Fibroblast of gingiva (primary cell): ENCODE measurements around the gene IMPACT.
A peak's percentile ranks its signal among the peaks of the same experiment; 100 is the strongest.

Source experiments
- DNase-seq: peaks from one replicate; pipeline ENCODE4 v3.0.0-alpha.2; 2011; ENCODE audit warnings: low read depth

IMPACT gene

DNA sequence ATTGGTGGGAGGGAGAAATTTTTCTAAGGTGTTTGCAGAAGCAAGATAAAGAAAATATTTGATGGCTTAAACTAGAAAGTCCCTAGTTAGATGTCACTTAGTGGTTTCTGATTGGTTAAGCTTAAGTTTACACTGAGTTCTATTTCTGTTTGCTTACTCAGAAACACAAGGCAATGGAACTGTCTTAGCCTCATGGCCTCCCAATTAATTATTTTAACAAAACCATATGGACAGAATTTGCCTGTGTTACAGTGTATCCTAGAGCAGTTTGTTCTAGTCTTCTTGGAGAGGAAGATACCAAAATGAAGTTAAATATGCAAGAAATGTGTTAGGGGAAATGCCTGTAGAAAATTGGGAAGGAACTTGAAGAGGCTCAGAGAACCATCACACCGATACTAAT, 4.6 kb upstream of the IMPACT start:
- DNase-seq = peak; percentile 52

DNA sequence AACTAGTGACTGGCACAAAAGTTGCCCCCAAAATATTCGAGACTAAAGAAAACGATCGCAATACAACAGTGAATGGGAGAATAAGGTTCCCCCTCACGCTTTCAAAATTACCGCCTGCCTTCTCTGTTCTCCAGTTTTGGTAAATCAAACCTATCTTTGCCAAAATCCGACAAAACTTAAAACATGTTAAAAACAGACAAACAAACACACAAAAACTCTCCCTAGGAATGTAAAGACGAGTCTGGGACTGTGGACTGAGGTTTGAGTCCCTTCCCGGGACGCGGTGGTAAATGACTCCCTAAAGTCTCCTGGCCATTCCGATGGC, 435 bp upstream of the IMPACT start:
- no peak for DNase-seq

DNA sequence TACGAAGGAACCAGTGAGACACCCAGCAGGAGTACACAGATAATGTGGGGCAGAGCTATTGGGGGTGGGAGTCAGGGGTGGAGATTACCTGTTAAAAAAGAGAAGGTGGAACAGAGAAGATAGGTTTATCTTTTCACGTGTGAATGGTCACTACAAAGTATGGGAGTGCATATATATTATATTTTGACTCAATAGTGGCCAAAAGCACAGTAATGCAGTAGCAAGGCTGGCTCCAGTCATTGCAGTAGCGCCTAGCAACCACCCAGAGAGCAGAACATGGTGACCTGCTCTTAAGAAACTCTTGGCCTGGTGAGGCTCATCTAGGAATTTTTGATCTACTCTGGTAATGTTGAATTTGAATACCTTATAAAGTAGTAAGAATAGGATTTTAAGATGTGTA, 1.0 kb downstream of the IMPACT start:
- peak; percentile 43 for DNase-seq

DNA sequence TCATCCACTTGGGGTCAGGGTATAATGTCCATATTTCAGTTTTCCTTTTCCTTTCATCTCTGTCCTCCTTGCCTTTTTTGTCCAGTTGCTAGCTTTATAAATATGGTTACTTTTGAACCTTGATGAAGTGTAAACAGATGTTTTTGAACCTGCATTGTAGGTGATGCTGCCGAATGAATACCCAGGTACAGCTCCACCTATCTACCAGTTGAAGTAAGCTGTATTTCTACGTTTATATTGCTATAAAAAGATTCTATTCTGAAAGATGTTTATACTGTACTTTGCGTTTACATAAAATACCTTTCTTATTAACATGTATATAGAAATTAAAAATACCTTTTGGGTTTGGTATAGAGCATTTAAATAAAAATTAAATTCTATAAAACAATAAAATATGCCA, 2.2 kb downstream of the IMPACT start:
- no peak for DNase-seq

DNA sequence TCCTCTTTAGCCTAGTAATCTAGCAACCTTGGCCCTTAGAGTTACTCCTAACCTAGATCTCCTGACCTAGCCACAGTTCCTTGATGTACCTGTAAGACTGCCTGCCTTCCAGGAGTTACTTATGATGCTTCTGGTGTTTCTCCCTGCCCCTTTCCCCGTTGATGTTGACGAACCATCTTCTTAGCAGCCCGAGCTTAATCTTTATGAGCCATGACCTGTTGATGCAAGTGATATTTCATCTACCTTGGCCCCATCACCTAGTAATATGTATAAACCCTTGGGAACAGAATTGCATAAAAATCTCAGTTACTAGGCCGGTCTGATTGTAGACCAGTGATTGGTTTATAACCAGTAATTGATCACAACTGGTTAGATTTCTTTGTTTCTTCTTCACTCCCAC, 2.7 kb downstream of the IMPACT start:
- no peak for DNase-seq

DNA sequence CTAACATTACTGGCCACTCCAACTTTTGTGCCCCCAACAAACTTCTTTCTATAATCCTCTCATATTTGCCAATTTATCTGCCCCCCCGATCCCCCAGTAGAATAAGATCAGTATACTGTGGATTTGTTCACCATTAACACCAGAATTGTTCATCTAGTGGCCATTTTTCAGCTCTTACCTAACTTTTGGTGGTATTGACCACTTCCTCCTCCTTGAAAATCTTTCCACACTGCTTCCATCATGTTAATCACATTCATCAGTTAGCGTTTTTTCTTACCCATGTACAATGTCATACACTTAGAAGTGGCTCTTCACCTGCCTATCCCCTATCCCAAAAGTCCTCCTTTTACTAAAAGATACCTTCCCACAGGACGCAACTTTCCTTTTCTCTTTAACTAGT, 6.1 kb downstream of the IMPACT start:
- no peak for DNase-seq

DNA sequence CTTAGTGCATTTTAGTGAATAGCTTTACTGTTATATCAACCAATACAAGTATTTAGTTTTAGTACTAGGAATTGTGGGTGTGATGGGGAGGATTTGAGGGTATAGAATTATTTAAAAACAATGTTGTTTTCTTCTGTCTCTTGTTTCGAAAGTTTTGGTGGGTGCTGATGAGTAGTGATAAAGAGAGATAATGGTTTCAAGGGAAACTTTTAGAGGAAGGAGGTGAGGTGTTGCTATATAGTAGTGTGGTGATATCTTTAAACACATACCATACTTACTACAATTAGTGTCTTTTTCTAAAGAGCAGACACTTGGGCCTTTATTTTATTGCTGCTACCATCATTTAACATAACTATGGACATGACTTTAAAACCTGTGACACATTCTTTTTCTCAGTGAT, 10.5 kb downstream of the IMPACT start:
- no peak for DNase-seq

DNA sequence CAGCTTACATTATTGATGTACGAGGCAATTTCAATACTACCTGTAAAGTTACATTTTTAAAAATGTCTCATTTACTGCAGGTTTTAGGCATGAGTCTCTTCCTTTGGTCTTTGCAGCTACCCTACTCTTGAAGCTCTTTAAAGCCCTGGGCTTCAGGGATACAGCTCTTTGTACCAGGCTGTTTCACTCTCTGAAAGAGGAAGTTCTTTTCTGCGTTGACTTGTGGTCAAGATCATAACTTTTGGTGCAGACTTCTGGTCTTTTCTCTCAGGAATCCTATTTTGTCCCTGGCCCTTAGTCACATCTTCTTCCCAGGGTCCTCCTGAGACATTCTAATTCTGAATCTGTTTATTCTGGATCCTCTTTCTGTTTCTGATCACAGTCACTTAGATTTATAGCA, 17.4 kb downstream of the IMPACT start:
- DNase-seq = no peak

DNA sequence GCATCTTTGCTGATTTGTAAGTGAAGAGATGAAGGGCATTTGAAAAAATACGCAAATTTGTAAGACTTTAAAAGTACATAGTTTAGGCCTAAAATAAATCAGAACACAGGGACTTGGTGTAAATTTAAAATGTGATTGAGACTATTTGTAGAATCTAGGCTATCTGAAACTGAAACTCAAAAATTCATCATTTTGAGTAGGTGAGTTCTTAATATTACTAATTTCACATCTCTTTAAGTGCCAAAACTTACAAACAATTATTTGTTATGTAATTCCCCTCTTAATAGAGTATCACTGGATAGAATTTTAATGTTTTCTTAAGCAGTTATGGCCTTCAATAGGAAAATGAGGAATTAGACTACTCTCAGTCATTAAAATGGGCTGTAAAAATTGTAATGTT, 20.0 kb downstream of the IMPACT start:
- no peak for DNase-seq

DNA sequence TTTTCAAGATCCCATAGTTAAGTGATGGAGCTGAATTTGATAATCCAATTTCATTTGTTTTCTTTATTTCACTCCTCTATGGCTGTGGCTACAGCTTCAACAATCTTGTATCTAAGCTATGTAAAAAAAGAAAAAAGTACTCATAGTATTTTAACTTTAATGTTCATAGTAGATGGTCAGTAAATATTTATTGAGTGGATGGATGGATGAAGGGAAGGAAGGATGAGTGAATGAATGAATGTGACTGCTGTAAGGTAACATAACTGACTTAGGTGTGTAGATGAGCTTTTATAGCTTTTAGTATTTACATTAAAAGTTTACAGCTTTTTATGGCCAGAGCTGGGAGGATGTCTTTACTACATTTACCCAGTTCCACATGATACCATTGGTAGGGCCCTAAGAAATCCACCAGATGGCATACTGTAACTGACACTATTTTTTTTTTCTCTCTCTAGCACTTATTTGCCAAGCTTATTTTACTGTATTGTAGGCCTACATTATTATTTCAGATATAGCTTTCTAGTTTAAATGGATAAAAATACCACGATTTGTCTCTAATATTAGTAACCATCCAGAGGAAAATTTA, 20.6 kb downstream of the IMPACT start:
- no peak for DNase-seq

DNA sequence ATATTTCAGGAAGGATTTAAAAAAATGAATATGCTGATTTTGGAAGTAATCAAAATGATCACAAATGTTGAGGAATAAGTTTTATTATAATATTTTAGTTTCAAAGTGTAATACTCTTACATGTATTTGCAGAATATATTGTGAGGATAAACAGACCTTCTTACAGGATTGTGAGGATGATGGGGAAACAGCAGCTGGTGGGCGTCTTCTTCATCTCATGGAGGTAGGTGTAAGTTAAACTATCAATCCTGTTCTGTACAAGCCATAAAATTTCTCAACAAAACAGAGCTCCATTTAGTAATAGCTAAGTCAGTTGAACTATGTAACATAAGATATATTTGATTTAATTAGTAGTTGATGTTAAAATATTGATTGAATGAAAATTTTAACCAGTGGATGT, 21.5 kb downstream of the IMPACT start:
- no peak for DNase-seq

DNA sequence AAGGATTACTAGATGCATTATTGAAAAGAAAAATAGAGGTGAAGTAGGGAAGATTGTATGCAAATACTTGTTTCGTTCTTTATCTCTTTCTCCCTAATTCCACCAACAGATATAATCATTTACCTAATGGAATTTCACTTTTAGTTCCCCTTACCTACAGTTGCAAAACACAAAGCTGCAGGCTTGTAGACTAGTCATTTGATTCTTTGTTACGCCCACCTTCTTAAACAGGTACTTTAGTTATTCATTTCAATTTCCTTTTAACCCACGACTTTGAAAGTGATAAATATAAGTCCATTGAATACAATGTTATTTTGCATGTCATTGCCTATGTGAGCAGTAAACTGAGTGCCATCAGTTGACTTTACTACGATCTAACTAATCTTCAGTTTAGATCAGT, 30.1 kb downstream of the IMPACT start:
- no peak for DNase-seq

DNA sequence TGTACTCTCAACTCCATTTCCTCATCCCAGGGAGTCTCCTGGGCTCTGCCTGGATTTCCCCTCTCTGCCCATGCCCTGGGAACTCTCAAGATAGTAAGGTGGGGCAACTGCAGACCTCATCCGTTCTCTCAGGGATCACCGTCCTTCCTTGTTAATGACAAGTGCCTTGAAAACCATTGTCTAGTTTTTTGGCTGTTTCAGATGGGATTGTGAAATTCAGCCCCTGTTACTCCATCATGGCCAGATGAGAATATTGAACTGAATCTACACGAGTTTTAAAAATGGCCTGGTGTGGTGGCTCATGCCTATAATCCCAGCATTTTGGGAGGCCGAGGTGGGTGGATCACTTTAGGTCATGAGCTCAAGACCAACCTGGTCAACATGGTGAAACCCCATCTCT, 33.3 kb downstream of the IMPACT start:
- no peak for DNase-seq

DNA sequence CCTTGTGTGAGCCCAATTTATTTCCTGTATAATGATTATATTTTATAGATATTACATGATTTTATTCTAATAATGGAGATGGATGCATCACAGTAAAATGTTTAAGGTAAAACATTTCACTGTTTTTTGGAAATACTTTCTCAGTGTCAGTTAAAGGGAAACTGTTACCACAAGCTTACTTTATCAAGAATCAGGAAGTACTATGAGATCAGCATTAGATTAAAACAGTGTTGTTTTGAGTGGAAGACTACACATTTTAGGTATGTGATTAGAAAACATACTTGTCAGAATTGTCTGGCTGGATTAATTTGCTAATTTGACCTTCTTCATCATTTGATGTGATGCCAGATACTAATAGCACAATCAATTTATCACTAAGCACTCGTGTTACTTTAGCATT, 33.9 kb downstream of the IMPACT start, which contains the start of gene HRH4:
TSS of gene HRH4 (plus strand) at position 250 of the 400 bp plus-strand sequence. CDS start at position 342, 92 bp downstream.
- no peak for DNase-seq

DNA sequence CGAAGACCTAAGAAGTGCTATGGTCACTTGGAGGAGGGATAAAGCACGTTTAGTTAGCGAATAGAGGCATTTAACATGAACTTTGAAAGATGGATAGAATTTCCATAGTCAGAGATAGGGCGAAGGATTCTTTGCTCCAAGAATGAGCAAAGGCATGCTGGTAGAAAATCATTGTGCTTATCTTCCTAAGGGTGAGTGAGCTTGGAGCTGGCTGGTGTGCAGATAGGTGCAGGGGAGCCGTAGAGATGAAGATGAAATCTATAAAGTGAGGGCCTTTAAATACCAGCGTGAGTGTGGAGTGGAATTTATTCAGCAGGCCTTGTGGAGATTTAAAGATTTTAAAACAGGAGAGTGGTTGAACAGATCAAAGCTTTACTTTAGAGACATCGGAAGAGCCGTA, 35.5 kb downstream of the IMPACT start:
- no peak for DNase-seq

DNA sequence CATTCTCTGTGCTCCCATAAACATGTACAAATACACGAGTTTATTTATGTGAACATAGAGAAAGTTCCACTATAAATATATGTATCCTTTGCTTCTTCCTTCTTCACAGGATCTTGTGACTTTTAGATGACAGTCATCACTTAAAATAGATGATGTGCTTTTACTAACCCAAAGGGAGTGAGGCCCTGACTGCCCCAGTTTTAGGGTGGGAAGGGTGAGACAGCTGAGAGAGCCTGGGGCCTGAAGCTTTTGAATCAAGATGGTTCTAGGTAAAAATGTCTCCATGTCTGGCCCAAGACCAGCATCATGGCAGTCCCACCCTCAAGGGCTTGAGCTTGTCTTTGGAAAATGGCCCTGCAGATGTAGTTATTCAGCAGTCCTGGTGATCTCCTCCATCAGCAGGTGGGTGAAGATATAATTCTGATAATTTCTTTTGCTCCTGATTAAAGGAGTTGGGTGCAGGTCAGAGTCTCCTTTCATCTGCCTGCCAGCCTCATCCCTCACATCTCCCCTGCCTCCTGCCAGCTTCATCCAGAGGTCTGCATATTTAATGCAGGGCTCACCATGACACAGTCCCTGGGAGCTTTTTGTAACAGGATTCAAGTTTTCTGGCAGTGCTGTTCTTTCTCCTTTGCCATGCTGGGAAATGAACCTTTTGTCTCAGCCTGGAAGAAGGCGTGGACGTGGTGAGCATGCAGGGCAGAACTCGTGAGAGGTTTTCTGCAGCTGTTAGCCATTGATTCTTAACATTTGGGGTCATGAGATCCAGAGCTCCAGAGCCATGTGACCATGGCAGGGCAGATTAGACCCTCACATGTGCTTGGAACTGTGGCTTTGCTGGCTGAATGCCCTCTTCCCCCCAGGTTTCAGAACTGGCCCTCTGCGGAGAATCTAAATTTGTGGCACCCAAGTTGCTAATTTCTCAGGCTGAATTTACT, 36.6 kb downstream of the IMPACT start:
- no peak for DNase-seq

DNA sequence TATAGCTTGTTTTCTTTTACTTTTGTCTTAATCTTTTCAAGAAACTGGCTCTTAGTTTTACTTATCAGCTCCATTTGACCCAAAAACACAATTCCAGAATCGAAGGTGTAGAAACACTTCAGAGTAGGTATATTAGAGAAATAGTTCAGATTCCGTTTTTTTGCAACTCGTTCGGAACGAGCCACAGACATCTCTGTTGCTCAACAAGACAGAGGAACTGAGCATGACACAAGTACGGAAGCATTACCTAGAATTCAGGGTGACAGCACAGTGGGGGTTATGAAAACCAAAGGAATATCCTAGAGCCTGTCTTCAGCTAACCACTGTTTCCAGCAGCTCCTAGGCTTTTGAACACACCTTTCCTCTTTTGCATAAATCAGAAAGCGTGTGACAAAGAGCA, 39.0 kb downstream of the IMPACT start:
- no peak for DNase-seq

DNA sequence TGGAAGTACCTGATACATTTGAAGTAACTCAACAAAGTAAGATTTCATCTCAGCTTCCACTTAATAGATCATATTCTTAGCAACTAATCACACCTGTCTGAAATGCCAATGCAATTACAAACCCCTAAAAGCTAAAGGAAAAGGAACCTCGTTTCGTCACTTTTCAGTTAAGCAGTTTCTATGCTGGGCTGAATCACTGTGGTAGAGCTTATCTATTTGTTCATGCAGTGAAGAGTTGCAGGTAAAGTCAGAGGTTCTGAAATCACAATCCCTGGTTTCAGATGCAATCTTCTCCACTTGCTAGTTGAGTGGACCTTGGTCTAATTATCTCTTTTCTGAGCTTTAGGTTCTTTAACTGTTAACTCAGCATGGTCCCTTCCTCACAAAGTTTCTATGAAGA, 40.3 kb downstream of the IMPACT start:
- no peak for DNase-seq

DNA sequence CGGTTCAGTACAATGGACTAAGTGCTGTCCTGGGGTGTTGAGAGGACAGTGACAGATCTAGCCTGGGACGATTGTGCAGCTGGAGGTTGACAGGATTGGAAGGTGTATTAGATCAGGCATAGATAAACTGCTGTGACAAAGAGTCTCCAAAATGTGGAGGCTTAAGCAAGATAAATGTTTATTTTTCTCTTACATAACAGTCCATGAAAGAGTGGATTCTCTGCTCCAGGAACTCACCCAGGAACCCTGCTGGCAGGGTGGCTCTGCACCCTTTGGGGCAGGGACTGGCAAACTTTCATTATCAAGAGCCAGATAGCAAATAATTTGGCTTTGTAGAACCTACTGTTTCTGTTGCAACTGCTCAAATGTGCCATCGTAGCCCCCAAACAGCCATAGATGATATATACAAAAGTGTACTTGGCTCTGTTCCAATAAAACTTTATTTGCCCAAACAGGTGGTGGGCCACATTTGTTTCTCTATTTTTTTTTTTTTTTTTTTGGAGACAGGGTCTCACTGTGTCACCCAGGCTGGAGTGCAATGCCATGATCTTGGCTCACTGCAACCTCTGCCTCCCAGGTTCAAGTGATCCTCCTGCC, 43.6 kb downstream of the IMPACT start:
- no peak for DNase-seq

DNA sequence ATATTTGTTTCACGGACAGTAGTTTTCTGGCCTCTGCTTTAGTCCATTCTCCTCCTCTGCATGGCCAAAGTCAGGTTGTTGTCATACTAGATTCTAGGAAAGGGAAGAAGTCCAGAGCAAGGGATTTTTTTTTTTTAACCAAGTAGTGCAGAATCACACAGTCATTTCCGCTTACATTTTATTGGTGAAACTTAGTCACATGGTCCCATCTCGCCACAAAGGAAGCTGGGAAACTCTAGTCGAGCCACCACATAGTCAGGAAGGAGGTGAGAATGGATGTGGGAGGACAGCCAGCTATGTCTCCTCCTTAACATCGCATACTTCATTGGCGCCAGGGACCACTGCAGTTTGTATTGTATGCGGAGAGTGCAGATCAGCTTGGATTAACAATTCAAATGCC, 44.3 kb downstream of the IMPACT start:
- no peak for DNase-seq

DNA sequence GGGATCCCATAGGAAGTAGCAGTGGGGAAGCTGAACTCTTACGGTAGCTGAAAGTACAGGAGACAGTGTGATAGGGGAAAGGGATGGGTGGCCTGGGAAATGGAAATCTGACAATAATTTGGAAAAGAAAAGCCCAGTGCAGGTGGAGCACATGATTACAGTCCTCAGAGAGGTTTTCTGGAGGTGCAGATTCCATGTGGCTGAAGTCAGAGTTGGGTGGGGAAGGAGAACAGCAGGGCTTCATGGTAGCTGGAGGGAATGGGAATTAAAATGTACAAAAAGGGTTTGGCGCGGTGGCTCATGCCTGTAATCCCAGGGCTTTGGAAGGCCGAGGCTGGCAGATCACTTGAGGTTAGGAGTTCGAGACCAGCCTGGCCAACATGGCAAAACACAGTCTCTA, 46.1 kb downstream of the IMPACT start:
- no peak for DNase-seq

DNA sequence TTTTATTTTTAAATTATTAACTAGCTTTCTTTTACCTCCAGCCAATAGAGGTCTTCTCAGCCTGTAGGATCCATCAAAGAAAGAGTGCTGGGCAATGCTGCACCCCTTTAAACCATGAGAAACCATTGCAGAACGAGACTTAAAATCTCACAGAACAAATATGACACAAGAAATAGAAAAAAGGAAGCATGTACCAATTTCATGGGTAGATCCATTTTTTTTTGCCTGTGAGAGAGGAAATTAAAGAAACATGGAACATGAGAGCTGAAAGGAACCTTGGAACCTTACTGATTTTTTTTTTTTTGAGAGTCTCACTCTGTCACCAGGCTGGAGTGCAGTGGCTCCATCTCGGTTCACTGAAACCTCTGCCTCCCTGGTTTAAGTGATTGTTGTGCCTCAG, 47.9 kb downstream of the IMPACT start:
- DNase-seq = no peak

DNA sequence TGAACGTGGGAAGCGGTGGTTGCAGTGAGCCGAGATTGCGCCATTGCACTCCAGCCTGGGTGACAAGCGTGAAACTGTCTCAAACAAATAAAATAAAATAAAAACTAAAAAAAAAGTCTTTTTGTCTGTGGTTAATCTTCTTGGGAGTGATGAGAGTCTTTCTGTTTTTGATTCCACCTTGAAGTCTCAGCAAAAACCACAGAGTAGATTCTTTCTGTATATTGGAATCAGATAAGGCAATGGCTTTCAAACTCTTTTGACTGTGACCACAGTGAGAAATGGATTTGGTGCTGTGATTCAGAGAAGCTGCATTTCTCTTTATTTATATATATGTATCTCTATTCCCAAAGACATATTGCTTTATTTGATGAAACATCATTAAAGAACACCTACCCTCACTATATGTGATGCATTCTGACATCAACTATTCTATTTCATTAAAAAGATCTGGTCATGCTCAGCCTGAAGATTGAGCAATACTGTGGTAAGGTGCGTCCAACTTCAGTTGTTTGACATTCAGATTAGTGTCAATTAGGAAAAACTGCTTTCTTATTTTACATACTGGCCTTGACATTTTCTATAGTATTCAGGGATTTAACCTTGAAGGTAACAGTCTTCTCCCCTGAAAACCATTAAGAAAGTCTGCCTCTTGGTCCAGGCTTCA, 49.6 kb downstream of the IMPACT start:
- DNase-seq = no peak
